ENCODE results near the gene MAP4K5.

The MAP4K5 gene

DNA sequence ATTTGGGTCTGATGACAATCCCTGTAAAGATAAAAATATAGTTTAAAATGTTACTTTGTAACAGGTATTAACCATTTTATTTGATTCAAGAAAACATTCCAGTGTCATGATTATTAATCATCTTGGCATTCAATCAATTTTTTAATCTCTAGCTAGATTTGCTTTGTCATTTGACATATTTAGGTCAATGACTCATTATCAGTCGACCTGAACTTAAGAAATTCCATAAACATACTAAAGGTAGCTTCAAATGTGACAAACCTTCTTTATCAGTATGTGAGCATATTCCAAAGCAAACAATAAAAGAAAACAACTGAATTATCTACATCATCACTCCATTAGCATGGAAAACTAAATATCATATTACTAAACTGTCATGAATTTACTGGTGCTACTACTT lies 84.9 kb downstream of the MAP4K5 start:
- H3K36me3 ChIP-seq: peaks cover 62% of the 10 kb centered on the region
- no peaks in the 10 kb centered on the region for H3K9me3 ChIP-seq (ENCODE audit: severe bottlenecking)
- DNase-seq: no peak
- no peak overlapping the region for H3K27ac ChIP-seq
- no peaks in the 10 kb centered on the region for H3K27me3 ChIP-seq (ENCODE audit: insufficient read depth, low read depth, severe bottlenecking)
- TF ChIP-seq, protein P1, sequence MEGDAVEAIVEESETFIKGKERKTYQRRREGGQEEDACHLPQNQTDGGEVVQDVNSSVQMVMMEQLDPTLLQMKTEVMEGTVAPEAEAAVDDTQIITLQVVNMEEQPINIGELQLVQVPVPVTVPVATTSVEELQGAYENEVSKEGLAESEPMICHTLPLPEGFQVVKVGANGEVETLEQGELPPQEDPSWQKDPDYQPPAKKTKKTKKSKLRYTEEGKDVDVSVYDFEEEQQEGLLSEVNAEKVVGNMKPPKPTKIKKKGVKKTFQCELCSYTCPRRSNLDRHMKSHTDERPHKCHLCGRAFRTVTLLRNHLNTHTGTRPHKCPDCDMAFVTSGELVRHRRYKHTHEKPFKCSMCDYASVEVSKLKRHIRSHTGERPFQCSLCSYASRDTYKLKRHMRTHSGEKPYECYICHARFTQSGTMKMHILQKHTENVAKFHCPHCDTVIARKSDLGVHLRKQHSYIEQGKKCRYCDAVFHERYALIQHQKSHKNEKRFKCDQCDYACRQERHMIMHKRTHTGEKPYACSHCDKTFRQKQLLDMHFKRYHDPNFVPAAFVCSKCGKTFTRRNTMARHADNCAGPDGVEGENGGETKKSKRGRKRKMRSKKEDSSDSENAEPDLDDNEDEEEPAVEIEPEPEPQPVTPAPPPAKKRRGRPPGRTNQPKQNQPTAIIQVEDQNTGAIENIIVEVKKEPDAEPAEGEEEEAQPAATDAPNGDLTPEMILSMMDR (IDR thresholded peaks at IDR 0.05; ENCODE audit: low read depth, low read length): no peak
- no peak overlapping the region for H3K4me3 ChIP-seq (ENCODE audit: low read depth, low read length)

GRCh38 chr14:50434528-50434927 lies 97.8 kb downstream of the MAP4K5 start:
- Histone ChIP-seq H3K27me3 (ENCODE audit: insufficient read depth, low read depth, severe bottlenecking) (no peaks in the 10 kb centered on the region), H3K36me3 (peaks cover 60% of the 10 kb centered on the region), H3K27ac (no peak overlapping the region), H3K4me3 (ENCODE audit: low read depth, low read length) (no peak overlapping the region), H3K9me3 (ENCODE audit: severe bottlenecking) (no peaks in the 10 kb centered on the region)
- TF ChIP-seq, protein P1 (IDR thresholded peaks at IDR 0.05; ENCODE audit: low read depth, low read length): no peak
- no peak for DNase-seq

GRCh38 chr14:50432131-50432530 lies 100.2 kb downstream of the MAP4K5 start:
- H3K36me3 ChIP-seq: peaks cover 45% of the 10 kb centered on the region
- no peak overlapping the region for H3K4me3 ChIP-seq (ENCODE audit: low read depth, low read length)
- no peak overlapping the region for H3K27ac ChIP-seq
- H3K9me3 ChIP-seq (ENCODE audit: severe bottlenecking): no peaks in the 10 kb centered on the region
- DNase-seq: no peak
- H3K27me3 ChIP-seq (ENCODE audit: insufficient read depth, low read depth, severe bottlenecking): no peaks in the 10 kb centered on the region
- TF ChIP-seq, protein P1 (IDR thresholded peaks at IDR 0.05; ENCODE audit: low read depth, low read length): no peak

GRCh38 chr14:50425816-50426215 lies 106.6 kb downstream of the MAP4K5 start:
- no peak overlapping the region for H3K4me3 ChIP-seq (ENCODE audit: low read depth, low read length)
- H3K9me3 ChIP-seq (ENCODE audit: severe bottlenecking): no peaks in the 10 kb centered on the region
- H3K27me3 ChIP-seq (ENCODE audit: insufficient read depth, low read depth, severe bottlenecking): no peaks in the 10 kb centered on the region
- H3K27ac ChIP-seq: no peak overlapping the region
- DNase-seq: no peak
- H3K36me3 ChIP-seq: peaks cover 14% of the 10 kb centered on the region
- TF ChIP-seq, protein P1 (IDR thresholded peaks at IDR 0.05; ENCODE audit: low read depth, low read length): no peak

- no peaks in the 10 kb centered on the region for H3K27me3 ChIP-seq (ENCODE audit: insufficient read depth, low read depth, severe bottlenecking)
- no peak overlapping the region for H3K27ac ChIP-seq
- TF ChIP-seq, protein P1 (IDR thresholded peaks at IDR 0.05; ENCODE audit: low read depth, low read length): no peak
- H3K4me3 ChIP-seq (ENCODE audit: low read depth, low read length): no peak overlapping the region
- H3K9me3 ChIP-seq (ENCODE audit: severe bottlenecking): no peaks in the 10 kb centered on the region
- no peak for DNase-seq
- peaks cover 18% of the 10 kb centered on the region for H3K36me3 ChIP-seq
Measured at GRCh38 chr14:50425105-50425504, 107.3 kb downstream of the MAP4K5 start.

- Histone ChIP-seq H3K36me3 (peaks cover 25% of the 10 kb centered on the region), H3K27me3 (ENCODE audit: insufficient read depth, low read depth, severe bottlenecking) (no peaks in the 10 kb centered on the region), H3K27ac (no peak overlapping the region), H3K4me3 (ENCODE audit: low read depth, low read length) (no peak overlapping the region), H3K9me3 (ENCODE audit: severe bottlenecking) (no peaks in the 10 kb centered on the region)
- no peak for DNase-seq
- TF ChIP-seq, protein P1 (IDR thresholded peaks at IDR 0.05; ENCODE audit: low read depth, low read length): no peak
Measured at GRCh38 chr14:50423529-50423928, 108.8 kb downstream of the MAP4K5 start.
